HG03066 (cell line): ENCODE data around the gene RICTOR.

Experiments
- ATAC-seq: cut with Tn5 transposase; IDR thresholded peaks from one replicate; pipeline ENCODE4 v1.9.1; 2021; ENCODE audit warnings: low read depth; ENCODE audit not compliant: unreplicated experiment

Gene RICTOR

GRCh38 chr5:38953426-38954012 lies 120.7 kb downstream of the RICTOR start:
- no peak for ATAC-seq

GRCh38 chr5:38948501-38948900 lies 125.7 kb downstream of the RICTOR start:
- no peak for ATAC-seq

GRCh38 chr5:38944282-38944681 lies 129.9 kb downstream of the RICTOR start:
- no peak for ATAC-seq

GRCh38 chr5:38941912-38942311 lies 132.3 kb downstream of the RICTOR start:
- ATAC-seq: no peak

GRCh38 chr5:38940230-38940858 lies 133.9 kb downstream of the RICTOR start:
- no peak for ATAC-seq

GRCh38 chr5:38938973-38939372 lies 135.2 kb downstream of the RICTOR start:
- no peak for ATAC-seq

GRCh38 chr5:38938424-38938823 lies 135.8 kb downstream of the RICTOR start:
- ATAC-seq: no peak

- ATAC-seq: no peak
Measured at GRCh38 chr5:38936269-38936668, 137.9 kb downstream of the RICTOR start.

- no peak for ATAC-seq
Measured at GRCh38 chr5:38935437-38935836, 138.8 kb downstream of the RICTOR start.

GRCh38 chr5:38932854-38933408 lies 141.3 kb downstream of the RICTOR start:
- no peak for ATAC-seq

- ATAC-seq: no peak
Measured at GRCh38 chr5:38931731-38932130, 142.5 kb downstream of the RICTOR start.

- no peak for ATAC-seq
Measured at GRCh38 chr5:38929838-38930237, 144.4 kb downstream of the RICTOR start.

- ATAC-seq: no peak
Measured at GRCh38 chr5:38927470-38927869, 146.7 kb downstream of the RICTOR start.

GRCh38 chr5:38926121-38926520 lies 148.1 kb downstream of the RICTOR start:
- no peak for ATAC-seq

- ATAC-seq: no peak
Measured at GRCh38 chr5:38925154-38925925, 148.9 kb downstream of the RICTOR start.

- no peak for ATAC-seq
Measured at GRCh38 chr5:38923661-38924451, 150.3 kb downstream of the RICTOR start.

- peak; percentile 78 for ATAC-seq
Measured at GRCh38 chr5:38922199-38922598, 152.0 kb downstream of the RICTOR start.

GRCh38 chr5:38921174-38921573 lies 153.0 kb downstream of the RICTOR start:
- no peak for ATAC-seq

- no peak for ATAC-seq
Measured at GRCh38 chr5:38916802-38917201, 157.4 kb downstream of the RICTOR start.

GRCh38 chr5:38913714-38914113 lies 160.5 kb downstream of the RICTOR start:
- no peak for ATAC-seq

- no peak for ATAC-seq
Measured at GRCh38 chr5:38911933-38912332, 162.3 kb downstream of the RICTOR start.
